ENCODE measurements around the gene TRPV5.

DNA sequence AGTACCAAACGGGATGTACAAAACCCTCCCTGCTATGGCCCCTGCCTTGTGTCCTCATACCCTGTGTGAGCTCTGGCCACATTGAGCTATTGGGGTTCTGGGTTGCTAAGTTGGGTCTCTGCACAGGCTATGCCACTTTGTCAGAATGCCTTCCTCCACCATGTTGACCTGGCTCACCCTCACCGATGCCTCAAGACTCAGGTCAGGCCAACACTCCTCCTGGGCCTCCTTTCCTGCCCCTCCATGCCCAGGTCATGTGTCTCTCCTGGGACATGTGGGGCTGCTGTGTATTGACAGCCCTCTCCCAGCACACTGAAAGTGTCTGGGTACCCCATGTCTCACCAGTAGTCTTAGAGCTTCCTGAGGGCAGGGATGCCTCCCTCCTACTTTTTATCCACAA lies 14.6 kb downstream of the TRPV5 start:
- TF ChIP-seq, protein P1, sequence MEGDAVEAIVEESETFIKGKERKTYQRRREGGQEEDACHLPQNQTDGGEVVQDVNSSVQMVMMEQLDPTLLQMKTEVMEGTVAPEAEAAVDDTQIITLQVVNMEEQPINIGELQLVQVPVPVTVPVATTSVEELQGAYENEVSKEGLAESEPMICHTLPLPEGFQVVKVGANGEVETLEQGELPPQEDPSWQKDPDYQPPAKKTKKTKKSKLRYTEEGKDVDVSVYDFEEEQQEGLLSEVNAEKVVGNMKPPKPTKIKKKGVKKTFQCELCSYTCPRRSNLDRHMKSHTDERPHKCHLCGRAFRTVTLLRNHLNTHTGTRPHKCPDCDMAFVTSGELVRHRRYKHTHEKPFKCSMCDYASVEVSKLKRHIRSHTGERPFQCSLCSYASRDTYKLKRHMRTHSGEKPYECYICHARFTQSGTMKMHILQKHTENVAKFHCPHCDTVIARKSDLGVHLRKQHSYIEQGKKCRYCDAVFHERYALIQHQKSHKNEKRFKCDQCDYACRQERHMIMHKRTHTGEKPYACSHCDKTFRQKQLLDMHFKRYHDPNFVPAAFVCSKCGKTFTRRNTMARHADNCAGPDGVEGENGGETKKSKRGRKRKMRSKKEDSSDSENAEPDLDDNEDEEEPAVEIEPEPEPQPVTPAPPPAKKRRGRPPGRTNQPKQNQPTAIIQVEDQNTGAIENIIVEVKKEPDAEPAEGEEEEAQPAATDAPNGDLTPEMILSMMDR (IDR thresholded peaks at IDR 0.05) = no peak
- TF ChIP-seq POLR2AphosphoS5 (IDR thresholded peaks at IDR 0.05) (no peak), POLR2A (IDR thresholded peaks at IDR 0.05) (no peak)
